Cardiac muscle cell (in vitro differentiated cells and primary cell): ENCODE data around the gene EDC3. TPM values are rescaled to one million over a fixed set of nuclear protein-coding genes. Genes with fewer than 3 reads are reported as not detected.
A peak's percentile ranks its signal among the peaks of the same experiment; 100 is the strongest.

Experiments
- DNase-seq, 2 donors: peaks; one replicate each; pipeline versions ENCODE4 v3.0.0 to v3.0.0-alpha.2; 2010 to 2017; ENCODE audit warnings: low read depth in 1 of 2, low spot score in 1 of 2
- H3K27ac ChIP-seq: fragments of 200-600 bp; sonication (generic); 2 replicates; pipeline ENCODE4 v1.5.1; 2016
- H3K27me3 ChIP-seq: fragments of 200-600 bp; sonication (generic); 2 replicates; pipeline ENCODE4 v1.6.0; 2016; ENCODE audit warnings: control low read depth
- H3K36me3 ChIP-seq: fragments of 200-600 bp; sonication (generic); 2 replicates; pipeline ENCODE4 v1.5.1; 2016; ENCODE audit warnings: control low read depth
- H3K4me1 ChIP-seq: fragments of 200-600 bp; sonication (generic); 2 replicates; pipeline ENCODE4 v1.8.1; 2017; ENCODE audit warnings: low read depth, mild to moderate bottlenecking, mixed run types
- H3K4me3 ChIP-seq: fragments of 200-600 bp; sonication (generic); 2 replicates; pipeline ENCODE4 v1.5.1; 2016; ENCODE audit warnings: mild to moderate bottlenecking
- H3K9me3 ChIP-seq: fragments of 200-600 bp; sonication (generic); 2 replicates; pipeline ENCODE4 v1.5.1; 2017; ENCODE audit warnings: low read depth, mild to moderate bottlenecking, control low read depth
- polyA plus RNA-seq: library from polyadenylated mRNA; unstranded; fragments of >200 nt; fragmentation: Nextera tagmentation; extraction: Ambion mirVana; gene quantifications from 2 replicates; pipeline ENCODE4 v1.2.1, GENCODE V29; 2016
- total RNA-seq: library from RNA; depleted of rRNA; stranded (reverse); fragments of >200 nt; gene quantifications from 2 replicates; pipeline ENCODE4 v1.2.3, GENCODE V29; 2016
- TF ChIP-seq, protein P1 (sequence below): IDR thresholded peaks from 2 replicates; pipeline ENCODE4 v1.5.1; 2012; ENCODE audit warnings: low read depth, mild to moderate bottlenecking, low read length

EDC3 gene
- total and polyA plus RNA-seq, 2 experiments from 2014 or later: 17.6 to 25.2 TPM

DNA sequence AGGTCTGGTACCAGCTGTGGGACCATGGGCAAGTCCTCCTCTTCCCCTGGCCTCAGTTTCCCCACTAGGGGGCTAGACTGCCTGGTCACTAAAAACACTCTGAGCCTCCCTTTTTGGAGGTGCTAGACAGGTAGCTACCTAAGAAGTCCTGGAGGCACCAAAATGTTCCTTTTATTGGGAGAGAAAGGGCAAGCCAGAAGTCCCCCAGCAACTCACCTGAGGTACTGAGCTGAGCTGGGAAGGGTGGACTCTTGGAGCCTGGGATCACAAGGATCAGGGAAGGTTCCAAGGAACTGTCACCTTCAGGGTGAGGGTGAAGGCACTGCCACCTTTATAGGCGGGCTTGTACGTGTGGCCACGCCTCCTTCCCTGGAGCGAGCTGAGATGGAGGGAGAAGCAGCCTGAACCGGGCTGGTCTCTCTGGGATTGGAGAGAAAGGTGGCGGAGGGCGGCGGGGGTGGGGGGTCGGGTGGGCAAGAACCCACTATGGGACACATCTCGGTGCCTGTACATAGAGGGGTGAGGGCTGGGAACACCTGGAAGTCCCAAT, 29.5 kb upstream of the EDC3 start, which contains the start of gene CYP1A1:
CYP1A1 (minus strand) TSS at position 304 of the 550 bp plus-strand sequence. CDS start 2,431 bp downstream, outside the sequence.
- Histone ChIP-seq H3K4me1 (no peaks in the 10 kb centered on the region), H3K27me3 (peaks cover 12% of the 10 kb centered on the region), H3K27ac (no peak within 1 kb of the TSS), H3K4me3 (peak within 1 kb of the TSS; percentile 42), H3K9me3 (no peaks in the 10 kb centered on the region), H3K36me3 (no peaks in the 10 kb centered on the region)
- TF ChIP-seq, protein P1, sequence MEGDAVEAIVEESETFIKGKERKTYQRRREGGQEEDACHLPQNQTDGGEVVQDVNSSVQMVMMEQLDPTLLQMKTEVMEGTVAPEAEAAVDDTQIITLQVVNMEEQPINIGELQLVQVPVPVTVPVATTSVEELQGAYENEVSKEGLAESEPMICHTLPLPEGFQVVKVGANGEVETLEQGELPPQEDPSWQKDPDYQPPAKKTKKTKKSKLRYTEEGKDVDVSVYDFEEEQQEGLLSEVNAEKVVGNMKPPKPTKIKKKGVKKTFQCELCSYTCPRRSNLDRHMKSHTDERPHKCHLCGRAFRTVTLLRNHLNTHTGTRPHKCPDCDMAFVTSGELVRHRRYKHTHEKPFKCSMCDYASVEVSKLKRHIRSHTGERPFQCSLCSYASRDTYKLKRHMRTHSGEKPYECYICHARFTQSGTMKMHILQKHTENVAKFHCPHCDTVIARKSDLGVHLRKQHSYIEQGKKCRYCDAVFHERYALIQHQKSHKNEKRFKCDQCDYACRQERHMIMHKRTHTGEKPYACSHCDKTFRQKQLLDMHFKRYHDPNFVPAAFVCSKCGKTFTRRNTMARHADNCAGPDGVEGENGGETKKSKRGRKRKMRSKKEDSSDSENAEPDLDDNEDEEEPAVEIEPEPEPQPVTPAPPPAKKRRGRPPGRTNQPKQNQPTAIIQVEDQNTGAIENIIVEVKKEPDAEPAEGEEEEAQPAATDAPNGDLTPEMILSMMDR: no peak
- DNase-seq: peak; percentile 3 to 44

DNA sequence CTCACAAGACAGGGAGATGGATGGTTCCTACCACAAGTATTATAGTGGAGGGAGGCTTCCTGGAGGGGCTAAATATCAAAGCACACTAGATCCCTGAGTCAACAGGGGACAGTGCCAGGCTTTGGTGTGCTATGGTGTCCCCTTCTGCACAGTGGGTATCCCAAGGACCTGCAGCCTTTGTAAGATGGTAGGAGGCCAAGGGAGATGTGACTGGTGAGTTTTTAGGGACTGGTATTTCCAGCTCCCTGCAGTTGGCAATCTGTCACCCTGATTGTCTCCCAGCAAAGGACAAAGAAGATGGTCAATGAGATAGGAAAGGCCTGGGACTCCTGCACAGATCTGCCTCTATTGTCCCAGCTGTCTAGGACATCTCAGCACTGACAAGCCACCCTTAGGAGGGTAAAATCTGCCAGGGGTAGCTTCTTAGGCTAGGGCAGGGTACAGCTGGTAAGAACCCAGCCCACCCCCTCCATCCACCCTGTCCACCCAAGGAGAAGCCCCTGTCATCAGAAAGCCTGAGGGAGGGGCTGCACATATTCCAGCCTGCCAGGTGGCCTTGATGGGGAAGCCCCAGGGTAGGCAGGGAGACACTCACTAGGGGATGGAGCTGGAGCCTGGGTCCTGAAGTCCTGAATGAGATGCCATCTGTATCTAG, 28.9 kb upstream of the EDC3 start:
- Histone ChIP-seq H3K27ac (no peak overlapping the region), H3K27me3 (peaks cover 12% of the 10 kb centered on the region), H3K36me3 (no peaks in the 10 kb centered on the region), H3K9me3 (no peaks in the 10 kb centered on the region), H3K4me1 (no peaks in the 10 kb centered on the region), H3K4me3 (no peak overlapping the region)
- DNase-seq: no peak
- TF ChIP-seq, protein P1: no peak

DNA sequence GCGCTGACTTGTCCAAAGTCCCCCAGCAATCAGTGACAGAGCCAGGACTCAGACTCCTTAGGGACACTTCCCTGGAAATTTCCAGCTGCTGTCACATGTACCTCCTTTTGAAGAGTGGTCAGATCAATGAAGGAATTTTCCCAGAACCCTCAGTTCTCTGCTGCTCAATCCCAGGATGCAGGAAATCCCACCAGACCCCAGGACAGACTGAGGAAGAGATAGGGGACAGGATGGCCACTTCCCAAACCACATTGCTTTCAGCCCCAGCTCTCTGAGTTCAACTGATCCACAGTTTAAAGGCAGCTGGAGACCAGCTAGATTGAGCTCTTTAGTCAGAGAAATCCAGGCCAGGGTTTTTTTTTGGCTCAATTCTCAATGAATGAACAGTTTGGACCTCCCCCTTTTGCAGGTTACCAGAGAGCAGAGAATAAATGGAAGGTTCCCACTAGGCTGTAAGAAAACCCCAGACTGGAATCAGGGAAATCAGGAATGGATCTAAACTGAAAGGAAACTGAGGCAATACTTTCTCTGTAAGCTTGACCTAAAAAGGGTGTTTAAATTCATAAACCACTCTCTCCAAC, 28.0 kb upstream of the EDC3 start:
- Histone ChIP-seq H3K9me3 (no peaks in the 10 kb centered on the region), H3K27me3 (peaks cover 12% of the 10 kb centered on the region), H3K36me3 (no peaks in the 10 kb centered on the region), H3K27ac (no peak overlapping the region), H3K4me1 (no peaks in the 10 kb centered on the region), H3K4me3 (no peak overlapping the region)
- TF ChIP-seq, protein P1: no peak
- peak; percentile 62 to 78 for DNase-seq

DNA sequence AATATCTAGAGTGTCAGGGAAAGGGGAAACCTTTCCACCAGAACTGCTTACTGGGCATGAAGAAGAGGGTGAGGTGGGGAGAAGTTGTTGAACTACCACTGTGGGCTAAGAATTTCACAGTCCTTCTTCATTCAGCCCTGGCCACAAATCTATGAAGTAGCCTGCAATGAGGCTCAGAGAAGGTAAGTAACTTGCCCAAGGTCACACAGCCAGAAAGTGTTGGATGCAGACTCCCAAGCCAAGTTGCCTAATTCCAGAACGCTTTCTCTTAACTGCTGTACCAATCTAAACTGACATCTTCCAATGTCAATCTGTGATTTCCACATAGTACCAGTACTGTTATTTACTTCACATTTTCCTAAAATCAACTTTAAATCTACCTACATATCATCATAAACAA, 27.4 kb upstream of the EDC3 start:
- Histone ChIP-seq H3K36me3 (no peaks in the 10 kb centered on the region), H3K27ac (no peak overlapping the region), H3K4me1 (no peaks in the 10 kb centered on the region), H3K9me3 (no peaks in the 10 kb centered on the region), H3K4me3 (no peak overlapping the region), H3K27me3 (peaks cover 12% of the 10 kb centered on the region)
- DNase-seq: no peak
- TF ChIP-seq, protein P1: no peak

DNA sequence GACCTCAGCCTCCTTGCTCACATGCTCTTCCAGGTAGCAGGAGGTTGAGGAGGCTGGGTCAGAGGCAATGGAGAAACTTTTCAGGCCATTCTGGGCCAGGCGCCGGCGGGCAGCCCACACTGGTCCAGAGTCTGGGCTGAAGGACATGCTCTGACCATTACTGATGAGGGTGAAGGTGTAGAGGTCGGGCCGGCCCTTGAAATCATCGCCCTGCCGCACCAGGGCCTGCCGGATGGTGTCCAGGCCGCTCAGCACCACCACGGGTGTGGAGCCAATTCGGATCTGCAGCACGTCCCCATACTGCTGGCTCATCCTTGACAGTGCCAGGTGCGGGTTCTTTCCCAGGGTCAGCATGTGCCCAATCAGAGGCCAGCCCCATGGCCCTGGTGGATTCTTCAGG, 26.8 kb upstream of the EDC3 start:
- no peaks in the 10 kb centered on the region for H3K36me3 ChIP-seq
- TF ChIP-seq, protein P1: no peak
- H3K27me3 ChIP-seq: peaks cover 9% of the 10 kb centered on the region

More for the DNA sequence above, 26.8 kb upstream of the EDC3 start:
- no peaks in the 10 kb centered on the region for H3K9me3 ChIP-seq
- H3K4me1 ChIP-seq: no peaks in the 10 kb centered on the region
- no peak overlapping the region for H3K4me3 ChIP-seq
- no peak overlapping the region for H3K27ac ChIP-seq
- no peak for DNase-seq
